ENCODE data around the gene RSRC1. TPM values are rescaled to one million over a fixed set of nuclear protein-coding genes. Genes with fewer than 3 reads are reported as not detected.
A peak's percentile ranks its signal among the peaks of the same experiment; 100 is the strongest.

Gene RSRC1
- total and polyA plus RNA-seq, 2 of the 8 experiments (the other 6 are each of a cell fraction or from before 2014, with no cell fraction given) = 2.0 to 27.9 TPM

DNA sequence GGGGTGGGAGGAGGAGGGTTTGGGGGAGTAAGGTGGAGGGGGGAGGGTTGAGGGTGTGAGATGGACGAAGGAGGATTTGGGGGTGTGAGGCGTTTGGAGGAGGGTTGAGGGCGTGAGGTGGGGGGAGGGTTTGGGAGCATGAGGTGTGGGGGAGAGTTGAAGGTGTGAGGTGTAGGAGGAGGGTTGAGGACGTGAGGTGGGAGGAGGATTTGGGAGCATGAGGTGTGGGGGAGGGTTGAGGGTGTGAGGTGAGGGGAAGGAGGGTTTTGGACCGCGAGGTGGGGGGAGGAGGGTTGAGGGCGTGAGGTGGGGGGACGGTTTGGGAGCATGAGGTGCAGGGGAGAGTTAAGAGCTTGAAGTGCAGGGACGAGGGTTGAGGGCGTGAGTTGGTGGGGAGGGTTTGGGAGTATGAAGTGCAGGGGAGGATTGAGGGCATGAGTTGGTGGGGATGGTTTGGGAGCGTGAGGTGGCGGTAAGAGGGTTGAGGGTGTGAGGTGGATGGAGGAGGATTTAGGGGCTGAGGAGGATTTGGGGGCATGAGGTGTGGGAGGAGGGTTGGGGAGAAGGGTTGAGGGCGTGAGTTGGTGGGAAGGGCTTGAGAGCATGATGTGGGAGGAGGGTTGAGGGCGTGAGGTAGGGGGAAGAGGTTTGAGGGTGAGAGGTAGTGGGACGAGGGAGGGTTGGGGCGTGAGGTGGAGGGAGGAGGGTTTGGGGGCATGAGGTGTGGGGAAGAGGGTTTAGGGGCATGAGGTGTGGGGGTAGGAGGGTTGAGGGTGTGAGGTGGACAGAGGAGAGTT is 462.3 kb downstream of the RSRC1 start:
- H3K27me3 ChIP-seq (replicated peaks in 1 of 4; ENCODE audit: control insufficient read depth in 3 of 4, extremely low read depth in 1 of 4, insufficient read depth in 3 of 4, low read length in 3 of 4) = peaks cover 0 to 13% (median 10%) of the 10 kb centered on the region in 4 experiments; a peak in 5 of 7 replicates
- H2BK20ac ChIP-seq (ENCODE audit: low read length) = no peak overlapping the region
- peaks cover 0 to 4% of the 10 kb centered on the region in 2 experiments; a peak in 1 of 4 replicates for H3K79me2 ChIP-seq (ENCODE audit: control insufficient read depth in 1 of 2, insufficient read depth in 2 of 2, low read length in 2 of 2)
- peak overlapping the region in 1 of 2 experiments; percentile 65; a peak in 1 of 4 replicates for H3K4me2 ChIP-seq (ENCODE audit: insufficient read depth in 1 of 2, low read depth in 2 of 2, low read length in 2 of 2)
- FAIRE-seq (no peak), DNase-seq (ENCODE audit: low read depth in 1 of 2, low spot score in 2 of 2) (no peak)
- H2BK5ac ChIP-seq (ENCODE audit: low read depth, low read length) = no peak overlapping the region
- no peak overlapping the region for H3K27ac ChIP-seq (ENCODE audit: low read depth, low read length)
- H3K4me1 ChIP-seq (replicated peaks in 1 of 4; ENCODE audit: control insufficient read depth in 3 of 4, insufficient read depth in 4 of 4, low read length in 3 of 4) = peaks cover 0 to 15% (median 3%) of the 10 kb centered on the region in 4 experiments; a peak in 2 of 7 replicates
- H2BK120ac ChIP-seq (replicated peaks; ENCODE audit: low read depth, low read length) = no peak overlapping the region
- no peak overlapping the region for H3K56ac ChIP-seq (replicated peaks; ENCODE audit: insufficient read length, low read depth, low read length)
- no peak overlapping the region for H4K5ac ChIP-seq (ENCODE audit: insufficient read length, low read depth, low read length)
- H4K91ac ChIP-seq (replicated peaks; ENCODE audit: insufficient read length, low read length) = no peak overlapping the region
- no peak overlapping the region for H3K9ac ChIP-seq (replicated peaks in 1 of 4; ENCODE audit: extremely low read depth in 1 of 4, low read depth in 3 of 4, low read length in 3 of 4)
- ChIA-PET POLR2A (ENCODE audit: partially characterized antibody) (no interaction called here), CTCF (ENCODE audit: partially characterized antibody) (no interaction called here)
- H3K14ac ChIP-seq (ENCODE audit: insufficient read length) = no peak overlapping the region
- no peak overlapping the region for H3K23ac ChIP-seq (ENCODE audit: insufficient read length)
- H4K20me1 ChIP-seq (replicated peaks in 1 of 2; ENCODE audit: control insufficient read depth in 1 of 2, insufficient read depth in 2 of 2, low read length in 2 of 2) = peaks cover 0 to 2% of the 10 kb centered on the region in 2 experiments
- 98 to 100% methylated on average over 1 to 14 of the region's 16 CpGs for WGBS, 2 experiments (ENCODE audit: extremely low coverage in 1 of 2, insufficient coverage in 1 of 2, insufficient read length in 1 of 2, insufficient replicate concordance in 2 of 2, low coverage in 1 of 2, low lambda C conversion rate in 2 of 2, missing lambda C conversion rate in 1 of 2)
- H3K4ac ChIP-seq (replicated peaks; ENCODE audit: insufficient read length, low read depth, low read length) = no peak overlapping the region
- peak overlapping the region; percentile 39; the same call in 1 of the 2 replicates for H2BK12ac ChIP-seq (ENCODE audit: low read depth, low read length)
- peak overlapping the region; percentile 78; the same call in 1 of the 2 replicates for H2AK5ac ChIP-seq (ENCODE audit: low read depth, low read length)
- H3K23me2 ChIP-seq (ENCODE audit: low read depth, low read length) = peaks cover 15% of the 10 kb centered on the region
- H3K4me3 ChIP-seq (ENCODE audit: extremely low read depth in 1 of 4, insufficient read depth in 2 of 4, low read depth in 3 of 4, low read length in 4 of 4) = peak overlapping the region in 1 of 4 experiments; percentile 66; a peak in 2 of 8 replicates
- no peak overlapping the region for H4K8ac ChIP-seq (ENCODE audit: extremely low read depth, insufficient read depth, low read length)
- H3K18ac ChIP-seq (ENCODE audit: extremely low read depth, low read length) = no peak overlapping the region; the same call in 1 of the 2 replicates
- H2AFZ ChIP-seq (ENCODE audit: low read length) = no peak overlapping the region
- no peaks in the 10 kb centered on the region; the same call in 1 of the 2 replicates for H3K79me1 ChIP-seq (ENCODE audit: low read depth, low read length)
- no peak overlapping the region for H2BK15ac ChIP-seq (ENCODE audit: low read length)
- no peaks in the 10 kb centered on the region for H3K36me3 ChIP-seq (ENCODE audit: control insufficient read depth in 2 of 4, insufficient read depth in 4 of 4, low read length in 3 of 4)
- no peaks in the 10 kb centered on the region for H3K9me3 ChIP-seq (ENCODE audit: insufficient read depth in 2 of 2, low read depth in 1 of 2, low read length in 1 of 2)
- TF ChIP-seq SIX5 (IDR thresholded peaks at IDR 0.05; ENCODE audit: low read depth, low read length) (no peak), CBX5 (IDR thresholded peaks at IDR 0.05; ENCODE audit: low read depth, low read length) (no peak), BACH1 (IDR thresholded peaks at IDR 0.05; ENCODE audit: low read length) (no peak), JUND (IDR thresholded peaks at IDR 0.05; ENCODE audit: low read length) (no peak), RBBP5 (IDR thresholded peaks at IDR 0.05; ENCODE audit: borderline replicate concordance, low read depth, low read length) (no peak), ATF2 (IDR thresholded peaks at IDR 0.05; ENCODE audit: low read length) (no peak), GABPA (IDR thresholded peaks at IDR 0.05; ENCODE audit: borderline replicate concordance, insufficient read depth, low read length) (no peak), TAF1 (IDR thresholded peaks at IDR 0.05; ENCODE audit: low read depth, low read length) (no peak), BCL11A (IDR thresholded peaks at IDR 0.05; ENCODE audit: low read depth in 2 of 2, low read length in 2 of 2) (no peak)
- TF ChIP-seq, protein P1, sequence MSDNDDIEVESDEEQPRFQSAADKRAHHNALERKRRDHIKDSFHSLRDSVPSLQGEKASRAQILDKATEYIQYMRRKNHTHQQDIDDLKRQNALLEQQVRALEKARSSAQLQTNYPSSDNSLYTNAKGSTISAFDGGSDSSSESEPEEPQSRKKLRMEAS (IDR thresholded peaks at IDR 0.05) = peak; percentile 58

All from H1 (cell line).